Epithelial cell of proximal tubule (primary cell): ENCODE measurements around the gene SYNJ2BP. TPM values are rescaled to one million over a fixed set of nuclear protein-coding genes. Genes with fewer than 3 reads are reported as not detected.
"Not testable (repeated sequence)": the region's sequence is repeated elsewhere in the genome, so short reads cannot be mapped to it uniquely, and the experiment has no call there.

ENCODE experiments used
- DNase-seq: peaks from one replicate; pipeline ENCODE4 v3.0.0-alpha.2; 2011; ENCODE audit warnings: low read depth
- H3K4me3 ChIP-seq: 2 replicates; pipeline ENCODE4 v1.5.1; 2011; ENCODE audit warnings: low read depth, mild to moderate bottlenecking, low read length
- CTCF ChIP-seq: conservative IDR thresholded peaks from 2 replicates; pipeline ENCODE4 v1.5.1; 2012; ENCODE audit warnings: low read depth, mild to moderate bottlenecking, low read length
- total RNA-seq: library from RNA; depleted of rRNA; stranded (reverse); fragments of >200 nt; gene quantifications from 2 replicates; pipeline ENCODE4 v1.2.3, GENCODE V29; 2015

Gene SYNJ2BP
- total RNA-seq, 1 donor from 2014 or later: 10.7 TPM

GRCh38 chr14:70436867-70437266, 20.0 kb upstream of the SYNJ2BP start:
- DNase-seq: no peak
- TF ChIP-seq CTCF: no peak

GRCh38 chr14:70426555-70426954, 9.7 kb upstream of the SYNJ2BP start:
- DNase-seq, H3K4me3 ChIP-seq: not testable (repeated sequence)

More at GRCh38 chr14:70436867-70437266, 20.0 kb upstream of the SYNJ2BP start:
- H3K4me3 ChIP-seq: no peak overlapping the region

GRCh38 chr14:70425354-70425753, 8.5 kb upstream of the SYNJ2BP start:
- no peak for DNase-seq
- no peak overlapping the region for H3K4me3 ChIP-seq
- TF ChIP-seq CTCF: no peak

GRCh38 chr14:70422538-70422937, 5.6 kb upstream of the SYNJ2BP start:
- H3K4me3 ChIP-seq: no peak overlapping the region
- DNase-seq: no peak
- TF ChIP-seq CTCF: no peak

GRCh38 chr14:70419270-70419931, 2.5 kb upstream of the SYNJ2BP start:
- not testable (repeated sequence) for H3K4me3 ChIP-seq, DNase-seq

- H3K4me3 ChIP-seq: peak overlapping the region; percentile 74
- no peak for DNase-seq
- no peak for TF ChIP-seq CTCF
These were observed 559 bp downstream of the SYNJ2BP start for GRCh38 chr14:70416338-70416724.

GRCh38 chr14:70415788-70416187, 1.1 kb downstream of the SYNJ2BP start:
- TF ChIP-seq CTCF: no peak
- H3K4me3 ChIP-seq: peak overlapping the region; percentile 74
- DNase-seq: no peak

GRCh38 chr14:70407621-70408020, 9.3 kb downstream of the SYNJ2BP start:
- TF ChIP-seq CTCF: no peak
- no peak for DNase-seq

GRCh38 chr14:70406216-70406615, 10.7 kb downstream of the SYNJ2BP start:
- DNase-seq, H3K4me3 ChIP-seq: not testable (repeated sequence)

More at GRCh38 chr14:70407621-70408020, 9.3 kb downstream of the SYNJ2BP start:
- no peak overlapping the region for H3K4me3 ChIP-seq

- DNase-seq, H3K4me3 ChIP-seq: not testable (repeated sequence)
These were observed 13.6 kb downstream of the SYNJ2BP start for GRCh38 chr14:70403335-70403734.
